ENCODE results near the gene SLC35G6.
A peak's percentile ranks its signal among the peaks of the same experiment; 100 is the strongest.
"Not testable (repeated sequence)": the region's sequence is repeated elsewhere in the genome, so short reads cannot be mapped to it uniquely, and the experiment has no call there.

SLC35G6 gene

GRCh38 chr17:7481275-7481674 lies at the start of gene SLC35G6:
SLC35G6 (plus strand) TSS chr17:7481446; CDS start chr17:7481517, 71 bp downstream.
- DNase-seq, result not testable (repeated sequence)

DNA sequence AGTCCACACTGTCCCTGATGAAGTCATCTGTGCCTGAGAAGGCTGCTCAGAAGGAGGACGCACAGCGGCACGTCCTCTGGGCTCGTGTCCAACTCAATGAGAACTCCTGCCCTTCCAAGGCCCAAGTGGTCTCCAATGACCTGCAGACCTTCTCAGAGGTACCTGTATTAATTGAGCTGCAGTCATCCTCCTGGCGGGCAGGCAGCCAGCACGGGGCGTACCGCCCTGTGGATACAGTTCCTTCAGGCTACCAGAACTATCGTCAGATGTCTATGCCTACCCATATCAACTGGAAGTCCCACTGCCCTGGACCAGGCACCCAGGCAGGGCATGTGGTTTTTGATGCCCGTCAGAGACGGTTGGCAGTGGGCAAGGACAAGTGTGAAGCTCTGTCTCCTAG lies 49.0 kb upstream of the SLC35G6 start:
- DNase-seq, result no peak

GRCh38 chr17:7435676-7436555 lies 45.3 kb upstream of the SLC35G6 start:
- peak in 1 of 2 donors; percentile 44 for DNase-seq

DNA sequence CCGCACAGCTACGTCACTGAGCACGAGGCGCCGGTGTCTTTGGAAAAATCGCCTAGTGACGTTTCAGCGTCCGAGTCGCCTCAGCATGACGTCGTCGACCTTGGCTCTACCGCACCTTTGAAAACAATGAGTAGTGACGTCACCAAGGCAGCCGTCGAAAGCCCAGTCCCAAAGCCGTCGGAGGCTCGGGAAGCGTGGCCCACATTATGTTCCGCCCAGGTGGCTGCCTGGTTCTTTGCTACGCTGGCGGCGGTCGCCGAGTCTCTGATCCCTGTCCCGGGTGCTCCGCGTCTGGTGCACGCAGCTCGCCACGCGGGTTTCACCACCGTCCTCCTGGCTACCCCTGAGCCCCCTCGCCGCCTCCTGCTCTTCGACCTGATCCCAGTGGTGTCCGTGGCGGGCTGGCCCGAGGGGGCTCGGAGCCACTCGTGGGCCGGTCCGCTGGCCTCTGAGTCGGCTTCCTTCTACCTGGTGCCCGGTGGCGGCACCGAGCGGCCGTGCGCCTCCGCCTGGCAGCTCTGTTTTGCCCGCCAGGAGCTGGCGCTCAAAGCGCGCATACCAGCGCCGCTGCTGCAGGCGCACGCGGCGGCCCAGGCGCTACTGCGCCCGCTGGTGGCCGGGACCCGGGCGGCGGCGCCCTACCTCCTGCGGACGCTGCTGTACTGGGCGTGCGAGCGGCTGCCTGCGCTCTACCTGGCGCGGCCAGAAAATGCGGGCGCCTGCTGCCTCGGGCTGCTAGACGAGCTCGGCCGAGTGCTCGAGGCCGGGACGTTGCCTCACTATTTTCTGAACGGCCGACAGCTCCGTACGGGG lies 44.5 kb upstream of the SLC35G6 start:
- peak; percentile 82 to 88 for DNase-seq

- DNase-seq, result no peak
Measured at GRCh38 chr17:7437369-7437863, 43.8 kb upstream of the SLC35G6 start.

DNA sequence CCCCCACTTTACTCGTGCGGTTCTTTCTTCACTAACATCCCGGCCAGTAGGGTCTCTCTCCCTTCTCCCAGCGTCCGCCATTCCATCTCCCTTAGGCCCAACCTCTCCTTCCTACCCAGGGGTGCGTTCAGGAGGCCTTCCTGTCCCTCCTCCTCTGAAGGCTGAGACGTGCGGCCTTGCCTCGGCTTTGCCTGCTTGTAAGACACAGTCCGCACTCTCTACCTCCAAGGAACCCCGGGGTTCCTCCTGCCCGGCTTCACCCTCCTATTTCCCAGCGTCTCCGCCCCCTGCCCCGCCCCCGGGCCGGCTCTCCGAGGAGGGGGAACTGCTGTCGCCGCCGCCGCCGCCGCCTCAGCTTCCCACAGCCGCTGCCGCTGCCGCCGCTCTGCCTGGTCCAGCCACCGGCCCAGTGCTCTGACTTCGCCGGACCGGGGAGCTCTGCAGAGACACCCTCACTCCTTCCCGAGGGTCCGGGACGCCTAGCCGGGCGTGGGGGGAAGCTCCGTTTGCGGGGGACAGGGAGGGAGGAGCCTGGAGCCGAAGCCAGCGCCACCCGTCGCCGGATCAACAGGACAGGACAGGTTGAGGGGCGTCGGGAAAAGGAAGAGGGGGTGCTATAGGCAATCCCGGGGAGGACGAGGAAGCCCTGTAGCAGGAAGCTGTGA lies 43.2 kb upstream of the SLC35G6 start:
- peak; percentile 61 to 71 for DNase-seq

DNA sequence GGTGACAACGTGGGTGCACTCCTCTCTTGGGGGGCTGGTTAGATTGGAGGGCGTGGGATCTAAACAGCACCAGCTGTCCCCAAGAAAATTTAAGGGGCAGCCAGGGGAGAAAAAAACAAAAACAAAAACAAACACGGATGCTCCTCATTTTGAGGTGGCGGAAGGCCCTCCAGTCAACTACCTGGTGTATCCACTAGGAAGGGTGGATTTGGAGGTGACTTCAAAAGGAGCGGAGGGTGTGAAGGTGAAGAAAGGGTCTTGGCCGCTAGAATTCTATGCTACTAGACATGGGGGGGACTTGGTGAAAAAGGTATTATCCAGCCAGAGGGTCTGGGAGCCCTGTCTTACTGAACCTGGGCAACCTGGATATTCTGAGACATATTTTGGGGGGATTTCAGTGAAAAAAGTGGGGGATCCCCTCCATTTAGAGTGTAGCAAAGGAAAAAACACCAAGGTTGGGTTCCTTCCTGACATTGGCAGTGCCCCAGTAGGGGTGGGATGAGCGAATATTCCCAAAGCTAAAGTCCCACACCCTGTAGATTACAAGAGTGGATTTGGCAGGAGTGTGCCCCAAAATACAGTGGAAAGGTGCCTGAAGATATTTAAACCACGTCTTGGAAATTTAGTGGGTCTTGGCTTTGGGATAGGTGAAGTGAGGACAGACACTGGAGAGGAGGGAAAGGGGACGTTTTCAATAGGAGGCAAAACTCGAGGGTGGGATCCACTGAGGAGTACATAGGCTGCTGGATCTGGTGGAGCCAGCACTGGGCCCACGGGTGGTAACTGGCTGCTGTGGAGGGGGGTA lies 42.4 kb upstream of the SLC35G6 start:
- no peak for DNase-seq

DNA sequence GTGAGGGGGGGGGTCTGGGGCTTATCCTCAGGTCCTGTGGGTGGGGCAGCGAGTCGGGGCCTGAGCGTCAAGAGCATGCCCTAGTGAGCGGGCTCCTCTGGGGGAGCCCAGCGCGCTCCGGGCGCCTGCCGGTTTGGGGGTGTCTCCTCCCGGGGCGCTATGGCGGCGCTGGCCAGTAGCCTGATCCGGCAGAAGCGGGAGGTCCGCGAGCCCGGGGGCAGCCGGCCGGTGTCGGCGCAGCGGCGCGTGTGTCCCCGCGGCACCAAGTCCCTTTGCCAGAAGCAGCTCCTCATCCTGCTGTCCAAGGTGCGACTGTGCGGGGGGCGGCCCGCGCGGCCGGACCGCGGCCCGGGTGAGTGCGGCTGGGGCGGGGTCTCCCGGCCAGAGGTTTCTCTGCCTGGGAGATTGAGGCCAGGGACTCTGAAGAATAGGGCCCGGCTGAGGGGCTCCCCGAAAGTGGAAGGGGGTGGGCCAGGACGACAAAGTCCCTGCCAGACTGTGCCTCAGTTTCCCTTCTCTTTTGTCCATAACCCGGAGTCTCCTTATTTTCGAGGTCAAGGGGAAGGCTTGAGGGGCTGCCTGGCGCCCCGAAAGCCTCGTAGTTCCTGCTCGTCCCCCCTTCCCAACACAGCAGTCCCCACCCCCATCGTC lies 41.7 kb upstream of the SLC35G6 start, which contains the start of gene FGF11:
TSS of gene FGF11 (plus strand) at position 51 of the 651 bp plus-strand sequence. CDS start at position 160, 109 bp downstream.
- DNase-seq, result no peak

- peak in 1 of 2 donors; percentile 31 for DNase-seq
Measured at GRCh38 chr17:7440113-7440833, 41.0 kb upstream of the SLC35G6 start.

- no peak for DNase-seq
Measured at GRCh38 chr17:7440834-7441195, 40.4 kb upstream of the SLC35G6 start.

- no peak for DNase-seq
Measured at GRCh38 chr17:7441266-7441665, 40.0 kb upstream of the SLC35G6 start.

DNA sequence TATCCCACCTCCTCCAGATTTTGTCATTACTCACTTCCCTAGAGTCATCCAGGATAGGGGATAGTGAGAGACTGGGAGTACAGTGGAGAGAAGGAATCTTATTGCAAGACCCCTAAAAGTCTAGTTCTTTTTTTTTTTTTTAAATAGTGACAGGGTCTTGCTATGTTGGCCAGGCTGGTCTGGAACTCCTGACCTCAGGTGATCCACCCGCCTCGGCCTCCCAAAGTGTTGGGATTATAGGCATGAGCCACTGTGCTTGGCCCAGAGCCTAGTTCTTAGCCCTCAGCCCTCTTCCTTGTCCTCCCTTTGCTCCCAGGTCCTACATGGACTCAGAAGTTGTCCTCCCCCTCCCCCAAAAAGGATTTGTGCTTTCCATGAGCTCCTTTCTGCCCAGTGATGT lies 39.1 kb upstream of the SLC35G6 start:
- no peak for DNase-seq

DNA sequence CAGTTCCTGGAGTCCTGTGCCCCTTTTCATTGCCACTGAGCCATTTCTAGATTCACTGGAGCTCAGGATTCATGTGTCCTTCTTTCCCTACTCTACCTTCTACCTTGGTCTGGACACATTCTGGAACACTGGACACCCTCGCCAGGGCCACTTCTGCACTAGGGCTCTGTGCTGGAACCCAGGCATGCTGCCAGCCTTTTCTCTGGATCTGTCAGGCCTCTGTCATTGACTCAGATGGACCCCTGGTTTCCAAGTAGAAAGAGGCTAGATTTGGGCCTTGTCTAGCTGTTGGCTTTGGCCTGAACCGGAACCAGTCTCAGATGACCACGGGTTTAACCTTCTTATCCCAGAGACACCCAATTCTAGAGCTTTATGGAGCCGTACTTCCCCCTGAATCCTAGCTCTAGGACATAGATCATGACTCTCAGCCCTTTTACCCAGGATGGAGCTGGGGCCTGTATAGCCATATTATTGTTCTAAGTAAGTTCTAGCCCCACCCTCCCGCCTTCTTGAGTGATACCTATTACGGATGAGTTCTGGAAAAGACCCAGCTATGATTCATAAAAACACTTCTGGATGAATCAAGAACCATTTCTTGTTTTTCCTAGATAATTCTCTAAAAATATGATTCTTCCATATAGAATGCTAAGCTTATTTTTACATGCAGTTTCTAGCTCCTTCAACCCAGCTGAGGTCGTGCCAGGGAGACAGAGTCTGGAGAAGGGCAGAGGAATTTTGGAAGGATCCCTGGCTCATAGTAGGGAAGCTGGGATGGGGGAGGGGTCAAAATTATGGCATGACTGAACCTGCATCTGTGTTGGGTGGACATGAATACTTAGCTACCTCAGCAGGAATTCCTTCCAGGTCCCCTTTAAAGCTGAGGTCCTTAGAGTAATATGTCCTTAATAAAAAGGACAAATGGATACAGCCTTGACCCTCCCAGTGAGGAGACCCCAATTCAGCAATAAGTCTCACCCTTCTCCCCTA lies 37.5 kb upstream of the SLC35G6 start:
- DNase-seq, result no peak

- DNase-seq, result peak in 1 of 2 donors; percentile 45
Measured at GRCh38 chr17:7444682-7445618, 36.3 kb upstream of the SLC35G6 start, which contains the start of gene CHRNB1. CHRNB1 (plus strand) TSS chr17:7445061; CDS start chr17:7445128, 67 bp downstream.

DNA sequence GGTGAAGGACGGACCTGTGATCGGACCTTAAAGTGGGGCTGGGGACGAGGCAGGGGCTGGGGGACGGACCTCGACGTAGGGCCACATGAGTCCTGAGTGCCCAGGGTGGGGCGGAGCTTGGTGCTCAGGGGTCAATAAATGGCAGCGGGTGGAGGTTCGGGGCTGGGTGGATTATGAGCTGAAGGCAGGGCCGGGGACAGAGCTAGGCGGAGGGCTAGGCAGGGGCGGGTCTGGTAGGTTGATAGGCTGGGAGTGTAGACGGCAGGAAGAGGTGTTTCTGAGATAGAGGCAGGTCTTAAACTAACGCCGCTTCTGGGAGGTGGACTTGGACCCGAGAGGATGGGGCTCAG lies 35.7 kb upstream of the SLC35G6 start:
- DNase-seq, result peak; percentile 32 to 45

DNA sequence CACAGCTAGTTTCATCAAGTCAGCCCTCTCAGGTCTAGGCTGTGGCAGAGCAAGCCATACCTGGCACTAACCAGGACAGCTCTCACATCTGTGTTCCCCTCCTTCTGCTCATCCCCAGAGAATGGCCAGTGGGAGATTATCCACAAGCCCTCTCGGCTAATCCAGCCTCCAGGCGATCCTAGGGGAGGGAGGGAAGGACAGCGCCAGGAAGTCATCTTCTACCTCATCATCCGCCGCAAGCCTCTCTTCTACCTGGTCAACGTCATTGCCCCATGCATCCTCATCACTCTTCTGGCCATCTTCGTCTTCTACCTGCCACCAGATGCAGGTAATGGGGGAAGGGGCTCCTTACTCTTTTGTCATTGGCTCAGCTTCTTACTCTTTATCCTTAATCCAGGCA lies 32.8 kb upstream of the SLC35G6 start:
- no peak for DNase-seq

DNA sequence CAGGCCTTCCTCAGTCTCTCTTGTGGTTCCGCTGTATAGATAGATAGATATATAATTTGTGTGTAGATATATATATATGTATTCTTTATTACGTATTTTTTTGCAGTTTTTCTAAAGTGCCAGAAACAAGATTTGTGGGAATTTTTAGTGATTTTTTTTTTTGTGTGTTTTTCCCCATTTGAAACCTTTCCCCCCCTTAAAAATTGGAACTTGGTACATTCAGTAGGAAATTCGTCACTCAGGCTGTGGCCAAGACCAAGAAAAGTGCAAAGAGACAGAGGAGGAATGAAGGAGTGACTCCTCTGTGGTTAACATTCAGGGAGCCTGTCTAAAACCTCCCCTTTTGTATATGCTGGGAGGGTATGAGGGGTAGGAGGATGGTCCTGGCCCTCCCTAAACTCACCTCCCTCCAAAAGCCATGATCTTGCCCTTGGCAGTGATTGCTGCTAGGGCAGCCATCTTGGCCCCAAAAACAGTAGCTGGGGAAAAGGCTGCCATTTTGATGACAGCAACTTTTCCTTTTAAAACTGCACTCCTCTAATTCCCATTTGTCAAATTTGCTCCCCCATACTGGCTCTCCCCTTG lies 21.2 kb upstream of the SLC35G6 start:
- DNase-seq, result no peak
